Measurements from ENCODE around the gene SLC6A18.

SLC6A18 gene, protein sequence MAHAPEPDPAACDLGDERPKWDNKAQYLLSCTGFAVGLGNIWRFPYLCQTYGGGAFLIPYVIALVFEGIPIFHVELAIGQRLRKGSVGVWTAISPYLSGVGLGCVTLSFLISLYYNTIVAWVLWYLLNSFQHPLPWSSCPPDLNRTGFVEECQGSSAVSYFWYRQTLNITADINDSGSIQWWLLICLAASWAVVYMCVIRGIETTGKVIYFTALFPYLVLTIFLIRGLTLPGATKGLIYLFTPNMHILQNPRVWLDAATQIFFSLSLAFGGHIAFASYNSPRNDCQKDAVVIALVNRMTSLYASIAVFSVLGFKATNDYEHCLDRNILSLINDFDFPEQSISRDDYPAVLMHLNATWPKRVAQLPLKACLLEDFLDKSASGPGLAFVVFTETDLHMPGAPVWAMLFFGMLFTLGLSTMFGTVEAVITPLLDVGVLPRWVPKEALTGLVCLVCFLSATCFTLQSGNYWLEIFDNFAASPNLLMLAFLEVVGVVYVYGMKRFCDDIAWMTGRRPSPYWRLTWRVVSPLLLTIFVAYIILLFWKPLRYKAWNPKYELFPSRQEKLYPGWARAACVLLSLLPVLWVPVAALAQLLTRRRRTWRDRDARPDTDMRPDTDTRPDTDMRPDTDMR

DNA sequence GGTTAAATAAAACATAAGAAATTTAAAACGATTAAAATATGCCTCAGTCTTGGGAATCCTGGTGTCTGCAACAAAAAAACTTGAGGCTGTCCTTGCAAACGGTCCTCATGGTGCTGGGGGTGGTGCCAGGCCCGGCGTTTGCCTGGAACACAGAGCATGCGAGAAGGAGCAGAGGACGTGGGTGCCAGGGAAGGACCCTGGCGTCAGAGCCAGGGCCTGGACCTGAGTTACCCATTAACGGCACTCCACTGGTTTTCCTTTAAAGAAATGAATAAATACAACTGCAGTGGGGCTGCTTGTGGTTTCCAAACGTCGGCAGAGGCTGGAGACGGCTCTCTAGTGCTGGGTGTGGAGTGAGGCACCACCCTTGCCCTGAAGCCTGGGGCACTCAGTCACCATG is at the start of gene SLC6A18:
SLC6A18 (plus strand) TSS at position 301 of the 400 bp plus-strand sequence; CDS start at position 398, 97 bp downstream.
- DNase-seq, result no peak

DNA sequence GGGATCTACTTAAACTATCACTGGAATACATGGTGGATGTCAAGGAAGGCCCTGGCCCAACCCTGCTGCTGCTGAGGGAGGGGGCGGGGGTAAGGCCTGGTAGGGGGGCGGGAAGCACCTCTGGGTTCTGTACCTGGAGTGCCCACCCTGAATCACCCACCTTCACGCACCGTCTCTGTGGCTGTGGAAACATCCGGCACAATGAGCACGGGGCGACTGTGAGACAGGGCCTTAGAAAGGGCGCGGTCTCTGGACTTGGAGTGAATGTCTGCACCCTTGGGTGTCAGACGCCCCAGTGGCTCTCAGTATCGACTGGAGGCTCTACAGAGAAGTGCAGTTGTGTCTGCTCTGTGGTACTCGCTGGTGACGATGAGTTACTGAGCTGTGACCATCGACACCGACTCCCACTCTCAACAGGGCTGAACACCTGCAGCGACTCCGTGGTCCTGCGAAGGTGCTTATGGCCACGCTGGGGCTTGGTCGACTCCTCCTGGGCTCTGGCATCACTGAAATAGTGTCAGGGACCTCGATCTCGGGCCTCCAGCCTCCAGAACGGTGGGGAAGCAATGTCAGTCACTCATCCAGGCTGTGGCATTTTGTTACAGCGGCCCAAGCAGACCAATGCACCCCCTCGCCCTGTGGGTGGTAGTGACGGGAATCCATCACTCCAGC is 49.2 kb upstream of the SLC6A18 start:
- DNase-seq, result no peak

GRCh38 chr5:1176473-1177391 is 48.4 kb upstream of the SLC6A18 start:
- no peak for DNase-seq

- no peak for DNase-seq
Observed at GRCh38 chr5:1177826-1178528, 47.2 kb upstream of the SLC6A18 start.

DNA sequence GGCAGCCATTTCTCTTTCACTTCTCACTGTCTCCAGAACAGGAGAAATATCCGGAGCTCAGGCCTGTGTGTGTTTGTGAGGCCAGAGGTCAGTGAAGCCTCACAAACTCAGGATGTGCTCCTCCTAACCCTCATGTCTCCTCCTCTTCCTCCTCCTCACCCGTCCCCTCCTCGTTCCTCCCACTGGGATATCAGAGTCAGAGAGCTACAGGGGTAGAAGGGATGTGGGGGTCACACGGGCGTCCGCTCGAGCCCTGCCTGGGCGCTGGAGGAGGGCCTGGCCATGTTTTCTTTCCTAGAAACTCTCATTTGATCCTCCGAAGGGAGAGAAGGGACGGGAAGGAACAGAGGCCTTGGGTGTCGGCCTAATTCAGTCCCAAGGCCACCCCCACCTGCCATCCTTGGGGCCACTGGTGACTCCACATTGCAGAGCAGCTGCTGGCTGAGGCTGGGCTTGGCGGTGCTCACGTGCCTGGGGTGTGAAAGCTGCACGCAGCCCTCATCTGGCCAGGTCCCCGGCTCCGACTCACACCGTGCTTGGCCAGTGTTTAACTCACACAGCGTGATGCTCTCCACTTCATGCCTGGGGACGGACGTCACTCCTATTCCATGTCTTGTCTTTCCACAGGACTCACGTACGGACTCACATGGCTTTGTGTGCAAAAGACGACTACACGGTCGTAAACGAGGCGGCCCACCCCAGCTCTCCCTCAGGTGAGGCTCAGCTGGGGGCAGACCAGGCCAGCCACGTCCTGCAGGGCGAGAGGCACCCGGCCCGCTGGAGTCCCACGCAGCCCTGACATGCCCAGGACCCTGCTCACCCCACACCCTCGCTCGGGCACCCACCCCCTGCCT is 46.4 kb upstream of the SLC6A18 start:
- no peak for DNase-seq

GRCh38 chr5:1179383-1179715 is 45.8 kb upstream of the SLC6A18 start:
- DNase-seq, result no peak

DNA sequence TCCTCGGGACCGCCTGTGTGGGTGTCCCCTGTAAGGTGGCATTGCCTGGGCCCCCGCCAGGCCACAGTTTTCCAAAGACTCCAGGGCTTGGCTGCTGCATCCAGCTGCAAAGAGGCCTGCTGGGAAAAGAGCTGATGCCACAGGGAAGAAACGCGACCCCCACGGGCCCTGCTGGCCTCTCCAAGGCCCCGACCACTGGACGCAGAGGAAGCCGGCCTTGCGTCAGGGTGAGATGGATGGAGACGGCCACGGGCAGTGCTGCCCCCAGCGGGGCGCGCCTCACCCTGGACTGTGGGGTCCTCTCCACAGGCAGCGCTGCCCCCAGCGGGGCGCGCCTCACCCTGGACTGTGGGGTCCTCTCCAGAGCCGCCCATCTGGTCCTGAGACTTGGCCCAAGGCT is 45.1 kb upstream of the SLC6A18 start:
- no peak for DNase-seq

- no peak for DNase-seq
Observed at GRCh38 chr5:1180841-1181271, 44.3 kb upstream of the SLC6A18 start.

DNA sequence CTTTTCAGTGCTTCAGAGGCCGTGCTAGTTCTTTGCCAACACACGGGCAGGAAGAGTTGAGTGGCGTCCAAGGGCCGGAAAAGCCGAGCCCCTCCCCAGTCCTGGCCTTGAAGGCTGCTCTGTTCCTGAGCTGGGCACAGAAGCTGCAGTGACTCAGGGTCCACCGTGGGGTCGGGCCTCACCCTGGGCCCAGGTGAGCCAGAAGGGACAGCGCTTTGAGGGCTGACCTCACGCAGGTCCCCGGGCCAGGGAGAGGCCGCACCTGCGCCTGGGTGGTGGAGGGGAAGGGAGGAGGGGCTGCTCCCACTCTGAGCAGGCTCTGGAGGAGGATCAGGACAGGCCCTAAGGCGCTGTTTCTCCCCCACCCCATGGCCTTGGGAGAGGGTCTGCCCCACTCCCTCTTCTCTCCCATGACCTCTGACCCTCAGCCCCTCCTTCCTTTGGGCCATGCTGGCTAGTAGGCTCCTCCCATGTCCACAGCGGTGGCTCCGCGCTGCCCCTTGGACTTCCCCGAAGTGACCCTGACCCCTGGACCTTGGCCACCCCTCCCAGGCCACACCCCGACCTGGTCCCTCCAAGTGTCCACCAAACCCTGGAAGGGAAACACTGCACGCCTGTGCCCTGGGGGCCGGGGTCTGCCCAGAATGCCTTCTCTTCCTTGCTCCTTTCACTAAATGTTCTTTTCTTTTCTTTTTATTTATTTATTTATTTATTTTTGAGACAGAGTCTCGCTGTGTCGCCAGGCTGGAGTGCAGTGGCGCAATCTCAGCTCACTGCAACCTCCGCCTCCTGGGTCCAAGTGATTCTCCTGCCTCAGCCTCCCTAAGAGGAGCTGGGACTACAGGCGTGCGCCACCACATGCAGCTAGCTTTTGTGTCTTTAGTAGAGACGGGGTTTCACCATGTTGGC is 43.5 kb upstream of the SLC6A18 start:
- DNase-seq, result no peak

- DNase-seq, result no peak
Observed at GRCh38 chr5:1182360-1182632, 42.9 kb upstream of the SLC6A18 start.

DNA sequence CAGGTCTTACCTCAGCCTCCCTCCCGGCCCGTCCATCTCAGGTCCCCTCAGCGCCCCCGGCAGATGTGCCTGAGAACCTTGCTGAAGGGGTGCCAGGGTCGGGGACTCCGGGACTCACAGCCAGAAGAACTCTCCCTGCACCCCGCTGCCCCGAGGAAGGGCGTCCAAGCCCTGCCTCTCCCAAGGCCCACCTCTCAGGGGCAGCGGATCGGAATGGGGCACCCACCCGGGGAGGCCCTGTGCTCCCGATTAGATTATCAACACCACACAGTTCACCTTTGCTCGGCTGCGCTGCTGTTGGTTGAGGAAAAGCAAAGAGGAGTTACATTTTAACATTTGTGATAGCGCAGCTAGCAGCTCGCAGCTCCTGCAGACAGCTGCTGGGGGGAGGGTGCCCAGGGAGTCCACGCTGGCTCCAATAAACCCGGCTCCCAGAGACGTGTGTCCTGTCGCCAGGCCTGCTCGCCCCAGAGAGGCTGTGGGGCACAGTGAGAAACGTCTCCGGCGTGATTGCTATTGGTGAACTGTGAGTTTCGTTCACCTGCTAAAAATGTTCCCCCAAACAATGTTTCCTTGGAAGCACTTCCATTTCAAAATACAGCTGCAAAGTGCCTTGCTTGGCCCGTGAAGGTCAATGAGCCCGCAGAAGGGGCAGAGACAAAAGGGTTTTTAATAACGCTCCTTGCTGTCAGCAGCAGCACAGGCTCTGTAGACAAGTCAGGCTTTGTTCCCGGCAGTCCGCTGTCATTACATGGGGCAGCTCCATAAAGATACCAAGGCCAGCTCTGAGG is 42.4 kb upstream of the SLC6A18 start:
- DNase-seq, result no peak

- DNase-seq, result no peak
Observed at GRCh38 chr5:1183424-1184162, 41.6 kb upstream of the SLC6A18 start.

GRCh38 chr5:1184163-1184470 is 41.1 kb upstream of the SLC6A18 start:
- DNase-seq, result no peak

DNA sequence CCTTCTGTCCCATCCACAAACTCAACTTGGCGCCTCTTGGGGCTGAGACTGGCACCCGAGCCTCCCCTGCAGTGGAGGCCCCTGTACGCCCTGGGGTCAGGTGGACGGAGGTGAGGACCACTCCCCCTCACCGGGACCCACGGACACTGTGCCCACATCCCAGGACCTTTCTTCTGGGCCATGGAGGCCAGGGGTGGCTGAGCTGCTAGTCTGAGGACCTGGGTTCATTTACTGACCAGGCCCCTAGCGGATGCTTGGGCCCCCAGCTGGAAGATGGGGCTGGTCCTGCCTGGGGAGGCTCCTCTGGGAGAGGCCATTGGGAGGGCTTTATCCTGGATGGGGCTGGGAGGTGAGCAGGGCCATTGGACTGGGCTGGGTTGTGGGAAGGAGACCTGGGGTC is 40.7 kb upstream of the SLC6A18 start:
- DNase-seq, result no peak

GRCh38 chr5:1185038-1185627 is 40.0 kb upstream of the SLC6A18 start:
- no peak for DNase-seq

- no peak for DNase-seq
Observed at GRCh38 chr5:1185629-1186350, 39.4 kb upstream of the SLC6A18 start.

GRCh38 chr5:1186351-1187233 is 38.6 kb upstream of the SLC6A18 start:
- no peak for DNase-seq
